ENCODE data around the gene SERINC5.
A peak's percentile ranks its signal among the peaks of the same experiment; 100 is the strongest.
"Not testable (repeated sequence)": the region's sequence is repeated elsewhere in the genome, so short reads cannot be mapped to it uniquely, and the experiment has no call there.

Gene SERINC5

GRCh38 chr5:80255811-80256712 is at the start of gene SERINC5:
Gene SERINC5, minus strand, starts transcription at chr5:80256048. Its CDS starts 126 bp downstream, at chr5:80255922.
- DNase-seq, result peak; percentile 40

DNA sequence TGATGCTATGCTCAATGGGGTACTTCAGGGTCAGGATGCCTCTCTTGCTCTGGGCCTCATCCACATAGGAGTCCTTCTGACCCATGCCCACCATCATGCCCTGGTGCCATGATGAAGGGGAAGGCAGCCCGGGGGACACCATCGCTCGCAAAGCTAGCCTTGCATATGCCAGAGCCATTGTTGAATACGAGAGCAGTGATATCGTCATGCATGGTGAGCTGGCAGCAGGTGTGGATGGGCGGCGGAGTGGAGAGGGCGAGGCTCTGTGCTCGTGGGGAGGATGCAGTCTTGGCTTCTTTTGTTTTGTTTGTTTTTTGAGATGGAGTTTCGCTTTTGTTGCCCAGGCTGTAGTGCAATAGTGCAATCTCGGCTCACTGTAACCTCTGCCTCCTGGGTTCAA is 46.8 kb upstream of the SERINC5 start:
- DNase-seq, result no peak

- DNase-seq, result not testable (repeated sequence)
These were observed 45.5 kb upstream of the SERINC5 start for GRCh38 chr5:80301342-80301741.

- not testable (repeated sequence) for DNase-seq
These were observed 44.9 kb upstream of the SERINC5 start for GRCh38 chr5:80300796-80301195.

DNA sequence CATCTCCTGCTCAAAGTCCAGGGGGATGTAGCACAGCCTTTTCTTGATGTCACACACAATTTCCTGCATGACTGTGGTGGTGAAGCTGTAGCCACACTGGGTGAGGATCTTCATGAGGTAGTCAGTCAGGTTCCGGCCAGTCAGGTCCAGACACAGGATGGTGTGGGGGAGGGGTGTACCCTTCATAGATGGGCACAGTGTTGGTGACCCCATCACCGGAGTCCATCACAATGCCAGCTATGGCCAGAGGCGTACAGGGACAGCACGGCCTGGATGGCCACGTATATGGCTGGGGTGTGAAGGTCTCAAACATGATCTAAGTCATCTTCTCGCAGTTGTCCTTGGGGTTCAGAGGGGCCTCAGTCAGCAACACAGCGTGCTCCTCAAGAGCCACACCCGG is 44.3 kb upstream of the SERINC5 start:
- no peak for DNase-seq

DNA sequence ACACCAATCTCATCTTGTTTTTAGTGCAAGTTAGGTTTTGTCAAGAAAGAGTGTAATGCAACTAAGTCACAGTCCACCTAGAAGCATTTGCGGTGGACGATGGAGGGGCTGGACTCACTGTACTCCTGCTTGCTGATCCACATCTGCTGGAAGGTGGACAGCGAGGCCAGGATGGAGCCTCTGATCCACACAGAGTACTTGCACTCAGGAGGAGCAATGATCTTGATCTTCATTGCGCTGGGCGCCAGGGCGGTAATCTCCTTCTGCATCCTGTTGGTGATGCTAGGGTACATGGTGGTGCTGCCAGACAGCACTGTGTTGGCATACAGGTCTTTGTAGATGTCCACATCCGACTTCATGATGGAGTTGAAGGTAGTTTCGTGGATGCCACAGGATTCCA is 43.8 kb upstream of the SERINC5 start:
- no peak for DNase-seq

DNA sequence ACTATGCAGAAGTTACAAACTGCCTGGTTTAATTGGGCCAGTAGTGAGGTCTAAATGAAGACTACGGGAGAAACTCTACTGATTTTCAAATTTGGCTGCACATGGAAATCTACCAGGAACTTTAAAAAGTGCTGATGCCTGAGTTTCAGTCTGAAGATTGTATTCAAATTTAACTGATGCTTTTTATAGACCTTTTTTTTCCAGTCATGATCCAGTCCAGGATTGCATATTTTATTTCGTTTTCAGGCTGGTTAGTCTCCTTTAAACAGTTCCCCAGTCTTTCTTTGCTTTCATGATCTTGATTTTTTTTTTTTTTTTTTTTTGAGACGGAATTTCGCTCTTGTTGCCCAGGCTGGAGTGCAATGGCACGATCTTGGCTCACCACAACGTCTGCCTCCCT is 40.3 kb upstream of the SERINC5 start:
- DNase-seq, result no peak

DNA sequence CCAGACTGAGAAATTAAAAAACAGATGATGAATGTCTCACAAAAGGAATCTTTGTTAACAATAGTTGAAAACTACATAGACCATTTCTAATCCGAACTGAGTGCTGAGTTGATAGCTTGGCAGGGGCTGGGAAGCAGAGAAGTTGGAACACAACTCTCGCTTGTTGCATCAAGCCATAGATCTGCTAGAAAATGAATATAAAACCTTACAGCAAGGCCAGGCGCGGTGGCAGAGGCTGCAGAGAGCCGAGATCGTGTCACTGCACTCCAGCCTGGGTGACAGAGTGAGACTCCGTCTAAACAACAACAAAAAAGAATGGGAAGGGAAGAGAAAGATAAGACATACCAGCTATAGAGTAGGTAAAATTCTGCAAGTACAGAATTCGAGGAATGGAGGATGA is 35.9 kb upstream of the SERINC5 start:
- DNase-seq, result no peak

DNA sequence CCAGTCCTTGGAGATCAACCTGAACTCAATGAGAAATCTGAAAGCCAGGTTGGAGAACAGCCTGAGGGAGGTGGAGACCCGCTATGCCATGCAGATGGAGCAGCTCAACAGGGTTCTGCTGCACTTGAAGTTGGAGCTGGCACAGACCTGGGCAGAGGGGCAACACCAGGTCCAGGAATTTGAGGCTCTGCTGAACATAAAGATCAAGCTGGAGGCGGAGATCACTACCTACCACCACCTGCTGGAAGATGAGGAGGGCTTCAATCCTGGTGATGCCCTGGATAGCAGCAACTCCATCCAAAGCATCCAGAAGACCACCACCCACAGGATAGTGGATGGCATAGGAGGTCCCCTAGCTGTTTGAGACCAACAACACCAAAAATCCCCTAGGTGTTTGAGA is 33.5 kb upstream of the SERINC5 start:
- no peak for DNase-seq

GRCh38 chr5:80288177-80288576 is 32.3 kb upstream of the SERINC5 start:
- DNase-seq, result no peak

GRCh38 chr5:80284720-80285119 is 28.9 kb upstream of the SERINC5 start:
- DNase-seq, result no peak

DNA sequence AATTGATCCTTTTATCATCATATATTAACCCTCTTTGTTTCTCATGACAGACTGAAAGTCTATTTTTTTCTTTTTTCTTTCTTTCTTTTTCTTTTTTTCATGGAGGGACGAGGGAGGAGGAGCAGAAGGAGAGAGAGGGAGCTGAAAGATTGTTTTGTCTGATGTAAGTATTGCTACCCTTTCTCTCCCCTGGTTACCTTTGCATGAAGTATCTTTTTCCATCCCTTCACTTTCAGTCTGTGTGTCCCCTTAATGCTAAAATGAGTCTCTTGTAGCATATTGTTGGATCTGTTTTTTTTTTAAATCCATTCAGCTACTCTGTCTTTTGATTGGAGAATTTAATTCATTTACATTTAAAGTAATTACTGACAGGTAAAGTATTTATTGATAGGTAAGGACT is 27.5 kb upstream of the SERINC5 start:
- DNase-seq, result no peak

DNA sequence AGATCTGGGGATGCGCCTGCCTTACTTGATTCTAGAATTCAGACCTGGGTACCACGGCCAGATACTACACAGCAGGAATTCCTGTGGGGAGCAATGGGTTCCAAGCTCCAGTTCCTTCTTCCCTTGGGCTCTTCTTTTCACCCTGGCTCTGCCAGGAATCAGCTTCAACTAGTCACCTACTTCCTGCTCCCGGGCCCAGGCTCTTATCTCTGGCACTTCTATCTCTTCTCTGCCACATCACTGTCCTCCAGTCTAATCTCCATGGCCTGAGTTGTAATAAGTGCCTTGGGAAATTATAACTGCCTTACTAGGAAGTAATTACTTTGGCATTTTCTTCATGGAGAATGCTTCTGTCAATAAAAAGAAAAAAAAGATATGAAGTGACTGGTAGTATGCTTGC is 26.2 kb upstream of the SERINC5 start:
- no peak for DNase-seq

DNA sequence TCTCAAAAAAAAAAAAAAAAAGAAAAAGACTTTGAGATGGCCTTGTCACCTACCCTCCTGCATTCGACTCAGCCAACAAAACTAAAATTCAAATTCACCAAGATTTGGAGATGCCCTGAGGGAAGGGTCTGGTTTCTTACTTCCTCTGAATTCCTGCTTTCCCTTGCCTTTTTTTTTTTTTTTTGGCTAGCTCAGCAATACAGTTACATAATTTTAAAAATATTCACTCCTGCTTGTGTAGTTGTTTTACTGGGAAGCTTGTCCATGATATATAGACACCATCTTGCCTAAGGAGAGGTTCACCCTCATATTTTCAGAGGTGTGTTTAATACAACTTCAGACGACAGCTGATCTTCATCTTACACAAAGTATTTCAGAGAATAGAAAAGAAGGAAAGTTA is 21.3 kb upstream of the SERINC5 start:
- DNase-seq, result no peak

GRCh38 chr5:80276186-80276585 is 20.3 kb upstream of the SERINC5 start:
- DNase-seq, result no peak

DNA sequence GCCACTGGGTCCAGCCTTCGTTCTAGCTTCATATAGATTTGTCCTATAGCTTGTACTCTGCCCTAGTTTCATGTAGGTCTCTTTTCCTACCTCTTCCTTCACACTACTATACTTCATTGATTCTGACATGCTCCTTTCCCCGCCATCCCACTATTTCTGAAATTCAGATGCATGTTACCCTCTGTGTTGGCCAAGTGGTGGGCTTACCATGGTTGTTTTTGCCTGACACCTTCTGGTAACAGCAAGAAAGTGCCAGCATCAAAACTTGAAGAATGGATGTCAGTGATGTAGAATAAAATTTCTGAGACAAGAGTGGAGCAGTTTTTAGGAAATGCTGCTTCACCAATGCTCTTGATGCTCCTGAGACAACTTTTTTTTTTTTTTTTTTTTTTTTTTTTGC is 19.5 kb upstream of the SERINC5 start:
- peak; percentile 20 for DNase-seq

- not testable (repeated sequence) for DNase-seq
These were observed 14.7 kb upstream of the SERINC5 start for GRCh38 chr5:80270543-80270942.

DNA sequence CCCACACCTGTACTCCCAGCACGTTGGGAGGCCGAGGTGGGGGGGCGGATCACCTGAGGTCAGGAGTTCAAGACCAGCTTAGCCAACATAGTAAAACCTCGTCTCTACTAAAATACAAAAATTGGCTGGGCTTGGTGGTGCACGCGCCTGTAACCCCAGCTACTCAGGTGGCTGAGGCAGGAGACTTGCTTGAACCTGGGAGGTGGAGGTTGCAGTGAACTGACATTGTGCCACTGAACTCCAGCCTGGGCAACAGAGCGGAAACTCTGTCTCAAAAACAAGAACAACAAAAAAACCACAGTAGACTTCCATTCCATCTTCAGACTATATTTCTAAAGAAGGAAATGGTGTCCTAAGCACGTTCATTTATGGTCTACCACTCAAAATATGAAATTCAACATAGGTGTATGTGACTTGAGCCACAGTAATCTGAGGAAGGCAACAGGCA is 14.2 kb upstream of the SERINC5 start:
- no peak for DNase-seq

- no peak for DNase-seq
These were observed 13.1 kb upstream of the SERINC5 start for GRCh38 chr5:80268916-80269315.

- no peak for DNase-seq
These were observed 10.7 kb upstream of the SERINC5 start for GRCh38 chr5:80266566-80266965.

GRCh38 chr5:80260461-80260860 is 4.6 kb upstream of the SERINC5 start:
- DNase-seq, result no peak

DNA sequence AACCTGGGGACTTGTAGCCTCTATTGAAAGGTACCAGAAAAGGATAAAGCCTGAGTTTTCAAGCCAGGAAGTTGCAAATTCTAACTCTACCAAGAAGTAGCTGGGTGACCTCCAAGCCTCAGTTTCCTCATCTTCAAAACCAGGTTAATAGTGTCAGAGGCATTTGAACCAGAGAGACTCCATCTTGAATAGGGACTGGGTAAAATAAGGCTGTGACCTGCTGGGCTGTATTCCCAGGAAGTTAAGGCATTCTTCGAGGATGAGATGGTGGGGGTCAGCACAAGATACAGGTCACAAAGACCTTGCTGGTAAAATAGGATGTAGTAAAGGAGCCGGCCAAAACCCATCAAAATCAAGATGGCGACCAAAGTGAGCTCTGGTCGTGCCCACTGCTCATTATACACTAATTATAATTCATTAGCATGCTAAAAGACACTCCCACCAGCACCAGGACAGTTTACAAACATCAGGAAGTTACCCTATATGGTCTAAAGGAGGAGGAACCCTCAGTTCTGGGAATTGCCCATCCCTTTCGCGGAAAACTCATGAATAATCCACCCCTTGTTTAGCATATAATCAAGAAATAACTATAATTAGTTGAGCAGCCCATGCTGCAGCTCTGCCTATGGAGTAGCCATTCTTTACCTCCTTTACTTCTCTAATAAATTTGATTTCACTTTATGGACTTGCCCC is 3.8 kb upstream of the SERINC5 start:
- no peak for DNase-seq

DNA sequence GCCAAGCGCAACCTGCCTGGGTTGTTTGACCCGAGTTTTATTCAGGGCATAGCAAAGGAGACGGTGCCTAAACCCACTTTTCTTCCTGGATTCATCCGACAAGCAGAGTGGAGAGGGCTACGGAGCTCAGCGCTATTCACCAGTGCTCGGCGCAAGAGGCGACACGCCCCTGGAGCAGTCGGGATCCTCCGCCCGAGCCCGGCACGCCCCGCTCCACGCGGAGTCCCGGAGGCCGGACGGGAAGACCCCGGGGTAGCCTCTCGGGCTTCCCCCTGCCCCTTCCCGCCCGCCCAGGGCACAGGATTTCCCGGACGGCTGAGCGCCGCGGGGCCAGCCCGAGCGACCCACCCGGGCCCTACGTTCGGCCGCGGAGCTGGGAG is 427 bp downstream of the SERINC5 start:
- DNase-seq, result peak; percentile 48

GRCh38 chr5:80254767-80255430 is 949 bp downstream of the SERINC5 start:
- DNase-seq, result peak; percentile 48
